ENCODE results near the gene GAD2. TPM values are rescaled to one million over a fixed set of nuclear protein-coding genes. Genes with fewer than 3 reads are reported as not detected.

GAD2 gene
- total and polyA plus RNA-seq, 4 donors: not detected

- H3K36me3 ChIP-seq (ENCODE audit: control insufficient read depth in 4 of 4, insufficient read depth in 4 of 4, low read length in 4 of 4): no peaks in the 10 kb centered on the region
- DNase-seq: no peak
- H3K27me3 ChIP-seq (ENCODE audit: control insufficient read depth in 3 of 3, insufficient read depth in 3 of 3, low read length in 2 of 3): no peaks in the 10 kb centered on the region
- H3K9ac ChIP-seq (ENCODE audit: insufficient read depth in 1 of 2, low read length in 2 of 2): no peak overlapping the region
- no peaks in the 10 kb centered on the region for H3K9me3 ChIP-seq (ENCODE audit: control insufficient read depth in 4 of 4, insufficient read depth in 3 of 4, low read length in 3 of 4)
- no peak overlapping the region for H3K27ac ChIP-seq (ENCODE audit: low read depth in 1 of 2, low read length in 1 of 2)
- no peaks in the 10 kb centered on the region for H3K4me1 ChIP-seq (ENCODE audit: control insufficient read depth in 5 of 5, insufficient read depth in 5 of 5, low read length in 5 of 5)
- 69 to 79% methylated on average over 4 of the region's 4 CpGs for WGBS, 2 donors
- TF ChIP-seq CTCF (IDR thresholded peaks at IDR 0.05; ENCODE audit: control extremely low read depth, extremely low read depth): no peak
- ATAC-seq (ENCODE audit: insufficient read depth, low FRiP score): no peak
- H3K4me3 ChIP-seq: no peak overlapping the region
These were observed 73.7 kb downstream of the GAD2 start for GRCh38 chr10:26290236-26290635.

GRCh38 chr10:26291721-26292480, 75.3 kb downstream of the GAD2 start:
- H3K9ac ChIP-seq (ENCODE audit: insufficient read depth in 1 of 2, low read length in 2 of 2): no peak overlapping the region
- H3K4me3 ChIP-seq: no peak overlapping the region
- H3K9me3 ChIP-seq (ENCODE audit: control insufficient read depth in 4 of 4, insufficient read depth in 3 of 4, low read length in 3 of 4): no peaks in the 10 kb centered on the region
- no peak for TF ChIP-seq CTCF (IDR thresholded peaks at IDR 0.05; ENCODE audit: control extremely low read depth, extremely low read depth)
- H3K27ac ChIP-seq (ENCODE audit: low read depth in 1 of 2, low read length in 1 of 2): no peak overlapping the region
- WGBS, 2 donors: 70 to 73% methylated on average over 13 of the region's 13 CpGs
- H3K27me3 ChIP-seq (ENCODE audit: control insufficient read depth in 3 of 3, insufficient read depth in 3 of 3, low read length in 2 of 3): no peaks in the 10 kb centered on the region
- H3K36me3 ChIP-seq (ENCODE audit: control insufficient read depth in 4 of 4, insufficient read depth in 4 of 4, low read length in 4 of 4): no peaks in the 10 kb centered on the region
- ATAC-seq (ENCODE audit: insufficient read depth, low FRiP score) (no peak), DNase-seq (no peak)
- H3K4me1 ChIP-seq (ENCODE audit: control insufficient read depth in 5 of 5, insufficient read depth in 5 of 5, low read length in 5 of 5): no peaks in the 10 kb centered on the region

- DNase-seq: no peak
- Histone ChIP-seq H3K9ac (ENCODE audit: insufficient read depth in 1 of 2, low read length in 2 of 2) (no peak overlapping the region), H3K27ac (ENCODE audit: low read depth in 1 of 2, low read length in 1 of 2) (no peak overlapping the region), H3K27me3 (ENCODE audit: control insufficient read depth in 3 of 3, insufficient read depth in 3 of 3, low read length in 2 of 3) (no peaks in the 10 kb centered on the region), H3K4me3 (no peak overlapping the region), H3K9me3 (ENCODE audit: control insufficient read depth in 4 of 4, insufficient read depth in 3 of 4, low read length in 3 of 4) (no peaks in the 10 kb centered on the region), H3K36me3 (ENCODE audit: control insufficient read depth in 4 of 4, insufficient read depth in 4 of 4, low read length in 4 of 4) (no peaks in the 10 kb centered on the region), H3K4me1 (ENCODE audit: control insufficient read depth in 5 of 5, insufficient read depth in 5 of 5, low read length in 5 of 5) (peaks cover 0 to 5% (median 0%) of the 10 kb centered on the region in 5 donors)
- TF ChIP-seq CTCF (IDR thresholded peaks at IDR 0.05; ENCODE audit: control extremely low read depth, extremely low read depth): no peak
- ATAC-seq (ENCODE audit: insufficient read depth, low FRiP score): no peak
- WGBS, 2 donors: 76 to 78% methylated on average over 3 of the region's 3 CpGs
These were observed 79.8 kb downstream of the GAD2 start for GRCh38 chr10:26296360-26296759.

Data from lung (tissue), 12 donors.